ENCODE measurements around the gene CFAP46. TPM values are rescaled to one million over a fixed set of nuclear protein-coding genes. Genes with fewer than 3 reads are reported as not detected.

CFAP46 gene
- polyA plus RNA-seq, 1 donor from 2014 or later = 2.6 TPM

GRCh38 chr10:132941640-132942051, 724 bp downstream of the CFAP46 start:
- Histone ChIP-seq H2AFZ (ENCODE audit: low read depth, low read length) (no peak overlapping the region), H4K20me1 (ENCODE audit: insufficient read depth) (no peaks in the 10 kb centered on the region), H3K9me2 (ENCODE audit: insufficient read depth, low read length) (no peaks in the 10 kb centered on the region), H3K4me2 (ENCODE audit: low read length) (no peak overlapping the region), H3K79me2 (replicated peaks; ENCODE audit: insufficient read depth, low read length) (no peaks in the 10 kb centered on the region), H3K36me3 (ENCODE audit: insufficient read depth, low read length) (no peaks in the 10 kb centered on the region), H3K27me3 (ENCODE audit: insufficient read depth, low read depth, low read length) (no peaks in the 10 kb centered on the region), H3K27ac (ENCODE audit: low read length) (no peak overlapping the region), H3K4me3 (ENCODE audit: low read length) (peak overlapping the region; percentile 71), H3K9me3 (ENCODE audit: low read length) (no peaks in the 10 kb centered on the region), H3F3A (ENCODE audit: insufficient read depth, low read length, poor library complexity, severe bottlenecking) (no peaks in the 10 kb centered on the region), H3K9ac (ENCODE audit: low read length) (peak overlapping the region; percentile 52)
- no peak for TF ChIP-seq TAF1 (IDR thresholded peaks at IDR 0.05; ENCODE audit: low read depth)
- TF ChIP-seq EZH2 (IDR thresholded peaks at IDR 0.05; ENCODE audit: borderline replicate concordance, insufficient read depth, low read length, poor library complexity, severe bottlenecking) = no peak
- TF ChIP-seq REST (IDR thresholded peaks at IDR 0.05; ENCODE audit: borderline replicate concordance) = no peak
- no peak for TF ChIP-seq MXI1 (conservative IDR thresholded peaks at IDR 0.05; ENCODE audit: poor library complexity, severe bottlenecking)
- no peak for TF ChIP-seq EP300 (conservative IDR thresholded peaks at IDR 0.05; ENCODE audit: poor library complexity, severe bottlenecking)
- no peak for TF ChIP-seq SMC3 (conservative IDR thresholded peaks at IDR 0.05; ENCODE audit: poor library complexity)
- no peak for TF ChIP-seq CTCF (IDR thresholded peaks at IDR 0.05; ENCODE audit: poor library complexity, severe bottlenecking)

- Histone ChIP-seq H3K27me3 (ENCODE audit: insufficient read depth, low read depth, low read length) (no peaks in the 10 kb centered on the region), H3K79me2 (replicated peaks; ENCODE audit: insufficient read depth, low read length) (no peaks in the 10 kb centered on the region), H3K4me3 (ENCODE audit: low read length) (no peak overlapping the region), H3K36me3 (ENCODE audit: insufficient read depth, low read length) (no peaks in the 10 kb centered on the region), H3K9me3 (ENCODE audit: low read length) (no peaks in the 10 kb centered on the region), H3F3A (ENCODE audit: insufficient read depth, low read length, poor library complexity, severe bottlenecking) (no peaks in the 10 kb centered on the region), H2AFZ (ENCODE audit: low read depth, low read length) (no peak overlapping the region), H3K27ac (ENCODE audit: low read length) (no peak overlapping the region), H3K9me2 (ENCODE audit: insufficient read depth, low read length) (no peaks in the 10 kb centered on the region), H3K9ac (ENCODE audit: low read length) (no peak overlapping the region), H4K20me1 (ENCODE audit: insufficient read depth) (no peaks in the 10 kb centered on the region), H3K4me2 (ENCODE audit: low read length) (no peak overlapping the region)
- no peak for TF ChIP-seq CTCF (IDR thresholded peaks at IDR 0.05; ENCODE audit: poor library complexity, severe bottlenecking)
- no peak for TF ChIP-seq POLR2AphosphoS5 (IDR thresholded peaks at IDR 0.05)
- TF ChIP-seq EZH2 (IDR thresholded peaks at IDR 0.05; ENCODE audit: borderline replicate concordance, insufficient read depth, low read length, poor library complexity, severe bottlenecking) = no peak
- no peak for TF ChIP-seq EP300 (conservative IDR thresholded peaks at IDR 0.05; ENCODE audit: poor library complexity, severe bottlenecking)
- TF ChIP-seq TAF1 (IDR thresholded peaks at IDR 0.05; ENCODE audit: low read depth) = no peak
- TF ChIP-seq RAD21 (conservative IDR thresholded peaks at IDR 0.05) = no peak
- TF ChIP-seq REST (IDR thresholded peaks at IDR 0.05; ENCODE audit: borderline replicate concordance) = no peak
- TF ChIP-seq SMC3 (conservative IDR thresholded peaks at IDR 0.05; ENCODE audit: poor library complexity) = no peak
Measured at GRCh38 chr10:132940791-132941465, 1.4 kb downstream of the CFAP46 start.

Data from neural cell (in vitro differentiated cells).